GM10266 (cell line): Measurements from ENCODE around the gene PSD4.

Experiments
- DNase-seq: peaks from one replicate; pipeline ENCODE4 v3.0.0; 2012; ENCODE audit errors: extremely low spot score
- CTCF ChIP-seq: IDR thresholded peaks from 2 replicates; pipeline ENCODE4 v1.5.1; 2012; ENCODE audit warnings: mild to moderate bottlenecking, low read depth; ENCODE audit not compliant: control insufficient read depth, insufficient read depth; ENCODE audit errors: missing control alignments

PSD4 gene

GRCh38 chr2:113208396-113208795 is 34.6 kb downstream of the PSD4 start:
- DNase-seq, result no peak
- TF ChIP-seq CTCF, result no peak

GRCh38 chr2:113209011-113209645 is 35.4 kb downstream of the PSD4 start:
- no peak for DNase-seq
- no peak for TF ChIP-seq CTCF

- no peak for DNase-seq
These were observed 35.9 kb downstream of the PSD4 start for GRCh38 chr2:113209646-113210171.

GRCh38 chr2:113211226-113212105 is 37.7 kb downstream of the PSD4 start:
- no peak for TF ChIP-seq CTCF
- no peak for DNase-seq

More at GRCh38 chr2:113209646-113210171, 35.9 kb downstream of the PSD4 start:
- TF ChIP-seq CTCF, result no peak

- no peak for DNase-seq
- TF ChIP-seq CTCF, result no peak
These were observed 38.7 kb downstream of the PSD4 start for GRCh38 chr2:113212245-113213060.

GRCh38 chr2:113213061-113213930 is 39.5 kb downstream of the PSD4 start:
- no peak for TF ChIP-seq CTCF
- DNase-seq, result no peak
